Suppressor macrophage treated with lipopolysaccharide for 1 hour (primary cell): ENCODE results near the gene REV1.
"Not testable (repeated sequence)": the region's sequence is repeated elsewhere in the genome, so short reads cannot be mapped to it uniquely, and the experiment has no call there.

ENCODE experiments used
- DNase-seq, 3 donors: peaks; one replicate each; pipeline ENCODE4 v3.0.0-alpha.2; 2020 to 2022

REV1 gene

GRCh38 chr2:99399795-99400194, 90.0 kb downstream of the REV1 start:
- DNase-seq = no peak

GRCh38 chr2:99399063-99399462, 90.8 kb downstream of the REV1 start:
- no peak for DNase-seq

DNA sequence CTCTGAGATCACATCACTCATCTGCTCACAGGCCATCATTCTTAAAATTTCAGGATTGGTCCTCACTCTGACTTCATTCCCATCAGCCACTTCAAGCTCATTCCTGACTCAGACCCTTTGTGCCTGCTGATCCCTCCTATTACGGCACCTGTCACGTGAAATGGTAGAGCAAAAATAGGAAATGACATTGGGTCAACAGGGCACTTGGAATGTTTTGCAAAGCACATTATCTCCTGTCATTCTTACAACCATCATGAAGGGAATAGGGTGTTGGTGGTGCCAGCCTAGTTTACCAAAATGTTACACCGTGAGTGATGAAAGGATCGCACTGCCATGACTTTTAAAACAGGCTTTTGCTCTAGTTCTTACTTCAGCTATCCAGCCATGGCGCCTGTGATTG, 91.5 kb downstream of the REV1 start:
- DNase-seq = no peak

- no peak for DNase-seq
These were observed 92.4 kb downstream of the REV1 start for GRCh38 chr2:99397266-99397920.

- no peak for DNase-seq
These were observed 94.2 kb downstream of the REV1 start for GRCh38 chr2:99395589-99396130.

DNA sequence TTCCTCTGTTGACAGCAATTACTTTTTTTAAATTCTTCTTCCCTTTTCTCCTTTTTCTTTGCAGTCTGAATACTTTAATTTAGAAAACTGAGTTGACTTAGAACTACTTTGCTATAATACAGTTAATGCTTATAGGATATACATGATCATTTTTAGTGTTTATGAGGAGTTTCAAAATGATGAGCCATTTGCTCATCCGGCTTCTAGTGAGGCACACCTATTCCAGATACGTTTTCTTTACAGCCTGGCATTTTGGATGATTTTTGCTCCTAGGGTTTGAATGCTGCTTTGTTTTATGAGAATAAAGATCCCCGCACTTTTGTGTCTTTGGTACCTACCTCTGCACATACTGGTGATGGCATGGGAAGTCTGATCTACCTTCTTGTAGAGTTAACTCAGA, 99.9 kb downstream of the REV1 start:
- no peak for DNase-seq

- DNase-seq = no peak
These were observed 100.4 kb downstream of the REV1 start for GRCh38 chr2:99389371-99389770.

- DNase-seq = no peak
These were observed 100.9 kb downstream of the REV1 start for GRCh38 chr2:99388892-99389291.

- no peak for DNase-seq
These were observed 103.8 kb downstream of the REV1 start for GRCh38 chr2:99386011-99386410.

- no peak for DNase-seq
These were observed 107.7 kb downstream of the REV1 start for GRCh38 chr2:99382143-99382542.

- no peak for DNase-seq
These were observed 109.3 kb downstream of the REV1 start for GRCh38 chr2:99380376-99381010.

DNA sequence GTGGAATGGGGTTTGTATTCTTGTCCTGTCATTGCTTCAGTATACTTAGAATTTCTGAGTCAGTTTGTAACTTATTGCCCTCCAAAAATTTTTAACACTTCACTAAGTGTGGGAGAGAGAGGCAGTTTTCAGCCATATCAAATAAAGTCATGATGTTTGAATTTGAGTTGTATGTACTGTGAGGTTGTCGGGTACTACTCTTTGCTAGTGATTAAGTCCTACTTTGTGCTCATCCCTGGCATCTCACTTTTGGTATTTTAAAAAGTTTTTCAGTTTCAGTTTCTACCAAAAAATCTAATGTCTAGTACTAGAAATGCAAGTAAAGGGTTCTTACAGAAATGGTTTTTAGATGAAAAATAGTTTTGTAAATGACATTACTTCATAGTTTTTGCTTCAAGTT, 111.9 kb downstream of the REV1 start:
- DNase-seq = no peak

GRCh38 chr2:99376254-99376864, 113.5 kb downstream of the REV1 start:
- no peak for DNase-seq

DNA sequence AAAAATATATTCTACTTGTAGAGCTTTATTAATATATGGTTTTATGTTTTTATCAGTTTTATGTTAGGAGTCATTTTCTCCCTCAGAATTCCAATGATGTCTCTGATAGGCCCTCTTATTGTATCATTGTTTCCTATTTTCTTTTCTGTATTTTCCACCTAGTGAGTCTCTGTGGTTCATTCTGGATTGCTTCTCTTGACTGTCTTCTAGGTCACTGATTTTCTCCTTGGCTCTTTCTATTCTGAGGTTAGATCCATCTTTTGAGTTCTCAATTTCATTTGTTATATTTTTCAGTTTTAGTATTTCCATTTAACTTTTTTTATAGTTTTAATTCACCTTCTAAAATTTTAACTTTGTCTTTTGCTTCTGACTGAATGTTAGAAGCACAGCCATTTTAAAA, 115.1 kb downstream of the REV1 start:
- DNase-seq = no peak

- no peak for DNase-seq
These were observed 116.7 kb downstream of the REV1 start for GRCh38 chr2:99373144-99373543.

GRCh38 chr2:99368854-99369253, 121.0 kb downstream of the REV1 start:
- DNase-seq = not testable (repeated sequence)

- DNase-seq = peak in 2 of 3 donors; percentile 5 to 33
These were observed 124.2 kb downstream of the REV1 start for GRCh38 chr2:99365661-99366060.

GRCh38 chr2:99356853-99357252, 133.0 kb downstream of the REV1 start:
- no peak for DNase-seq

DNA sequence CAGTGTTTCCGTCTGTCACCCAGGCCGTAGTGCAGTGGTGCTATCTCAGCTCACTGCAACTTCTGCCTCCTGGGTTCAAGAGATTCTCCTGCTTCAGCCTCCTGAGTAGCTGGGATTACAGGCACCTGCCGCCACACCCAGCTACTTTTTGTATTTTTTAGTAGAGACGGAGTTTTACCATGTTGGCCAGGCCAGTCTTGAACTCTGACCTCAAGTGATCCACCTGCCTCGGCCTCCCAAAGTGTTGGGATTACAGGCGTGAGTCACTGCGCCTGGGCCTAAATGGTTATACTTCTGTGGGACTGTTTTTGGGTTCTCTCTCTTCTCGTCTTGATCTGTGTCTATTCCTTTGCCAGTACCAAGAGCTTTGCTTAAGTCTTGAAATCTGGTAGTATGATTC, 135.0 kb downstream of the REV1 start:
- not testable (repeated sequence) for DNase-seq

GRCh38 chr2:99354070-99354469, 135.7 kb downstream of the REV1 start:
- DNase-seq = no peak
